ENCODE results near the gene ZNF692.

- TF ChIP-seq CTCF (IDR thresholded peaks at IDR 0.05) (no peak), EZH2 (IDR thresholded peaks at IDR 0.05) (no peak), EZH2phosphoT487 (IDR thresholded peaks at IDR 0.05) (no peak)
These were observed 26.8 kb upstream of the ZNF692 start for GRCh38 chr1:248885646-248886045.

Data from neural progenitor cell (in vitro differentiated cells).